ENCODE results near the gene LZTR1.

GRCh38 chr22:20962491-20962945 is 19.6 kb upstream of the LZTR1 start:
- TF ChIP-seq, protein P1, sequence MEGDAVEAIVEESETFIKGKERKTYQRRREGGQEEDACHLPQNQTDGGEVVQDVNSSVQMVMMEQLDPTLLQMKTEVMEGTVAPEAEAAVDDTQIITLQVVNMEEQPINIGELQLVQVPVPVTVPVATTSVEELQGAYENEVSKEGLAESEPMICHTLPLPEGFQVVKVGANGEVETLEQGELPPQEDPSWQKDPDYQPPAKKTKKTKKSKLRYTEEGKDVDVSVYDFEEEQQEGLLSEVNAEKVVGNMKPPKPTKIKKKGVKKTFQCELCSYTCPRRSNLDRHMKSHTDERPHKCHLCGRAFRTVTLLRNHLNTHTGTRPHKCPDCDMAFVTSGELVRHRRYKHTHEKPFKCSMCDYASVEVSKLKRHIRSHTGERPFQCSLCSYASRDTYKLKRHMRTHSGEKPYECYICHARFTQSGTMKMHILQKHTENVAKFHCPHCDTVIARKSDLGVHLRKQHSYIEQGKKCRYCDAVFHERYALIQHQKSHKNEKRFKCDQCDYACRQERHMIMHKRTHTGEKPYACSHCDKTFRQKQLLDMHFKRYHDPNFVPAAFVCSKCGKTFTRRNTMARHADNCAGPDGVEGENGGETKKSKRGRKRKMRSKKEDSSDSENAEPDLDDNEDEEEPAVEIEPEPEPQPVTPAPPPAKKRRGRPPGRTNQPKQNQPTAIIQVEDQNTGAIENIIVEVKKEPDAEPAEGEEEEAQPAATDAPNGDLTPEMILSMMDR (conservative IDR thresholded peaks at IDR 0.05; ENCODE audit: low read depth, low read length): no peak
- TF ChIP-seq EZH2phosphoT487 (IDR thresholded peaks at IDR 0.05; ENCODE audit: borderline replicate concordance, low read length): no peak
- no peak for TF ChIP-seq EZH2 (IDR thresholded peaks at IDR 0.05; ENCODE audit: low read length, unreplicated experiment)

All from PC-3 (cell line).